ENCODE measurements around the gene APPBP2. TPM values are rescaled to one million over a fixed set of nuclear protein-coding genes. Genes with fewer than 3 reads are reported as not detected.
"Not testable (repeated sequence)": the region's sequence is repeated elsewhere in the genome, so short reads cannot be mapped to it uniquely, and the experiment has no call there.

The APPBP2 gene
- polyA plus RNA-seq, 3 donors, result 6.4 to 14.7 (median 10.4) TPM

GRCh38 chr17:60515199-60515598 lies 10.8 kb downstream of the APPBP2 start:
- H3K9ac ChIP-seq (ENCODE audit: insufficient read depth, low read length, poor library complexity, severe bottlenecking); H3K27me3 Mint-ChIP-seq (ENCODE audit: low read depth in 3 of 3); H3K4me2 ChIP-seq (replicated peaks; ENCODE audit: extremely low read depth, low read length, poor library complexity, severe bottlenecking); H3K4me1 ChIP-seq (ENCODE audit: control insufficient read depth in 1 of 2, insufficient read depth in 2 of 2, low read length in 2 of 2); H3K9me3 Mint-ChIP-seq; H3K27me3 ChIP-seq (ENCODE audit: control insufficient read depth in 2 of 2, insufficient read depth in 2 of 2, low read length in 2 of 2); H3K4me3 ChIP-seq (replicated peaks in 1 of 3; ENCODE audit: low read depth in 2 of 3, low read length in 3 of 3); H2AFZ ChIP-seq (ENCODE audit: insufficient read depth, low read depth, low read length, poor library complexity, severe bottlenecking); H3K4me1 Mint-ChIP-seq; H3K27ac ChIP-seq (ENCODE audit: low read depth in 1 of 2, low read length in 2 of 2); DNase-seq; H3K4me3 Mint-ChIP-seq; H3K9me3 ChIP-seq (replicated peaks in 1 of 2; ENCODE audit: control insufficient read depth in 1 of 2, insufficient read depth in 1 of 2, low read length in 2 of 2); H3K27ac Mint-ChIP-seq; intact Hi-C loops (cut with micrococcal nuclease): not testable (repeated sequence)
- peaks cover 32 to 73% of the 10 kb centered on the region in 2 donors for H3K36me3 Mint-ChIP-seq
- Histone ChIP-seq H3K79me2 (ENCODE audit: insufficient read depth, low read length) (peaks cover 85% of the 10 kb centered on the region), H3K36me3 (replicated peaks in 1 of 2; ENCODE audit: control insufficient read depth in 1 of 2, insufficient read depth in 2 of 2, low read length in 2 of 2) (peaks cover 12 to 78% of the 10 kb centered on the region in 2 donors), H4K20me1 (ENCODE audit: insufficient read depth, low read length) (peaks cover 97% of the 10 kb centered on the region)
- WGBS (ENCODE audit: insufficient coverage), result 96% methylated on average over 4 of the region's 5 CpGs

- Histone ChIP-seq H4K20me1 (ENCODE audit: insufficient read depth, low read length) (peaks cover 95% of the 10 kb centered on the region), H3K27me3 (ENCODE audit: control insufficient read depth in 2 of 2, insufficient read depth in 2 of 2, low read length in 2 of 2) (no peaks in the 10 kb centered on the region), H3K9me3 (replicated peaks in 1 of 2; ENCODE audit: control insufficient read depth in 1 of 2, insufficient read depth in 1 of 2, low read length in 2 of 2) (no peaks in the 10 kb centered on the region), H3K79me2 (ENCODE audit: insufficient read depth, low read length) (peaks cover 86% of the 10 kb centered on the region), H3K4me3 (replicated peaks in 1 of 3; ENCODE audit: low read depth in 2 of 3, low read length in 3 of 3) (no peak overlapping the region), H3K9ac (ENCODE audit: insufficient read depth, low read length, poor library complexity, severe bottlenecking) (no peak overlapping the region), H3K4me1 (ENCODE audit: control insufficient read depth in 1 of 2, insufficient read depth in 2 of 2, low read length in 2 of 2) (no peaks in the 10 kb centered on the region), H2AFZ (ENCODE audit: insufficient read depth, low read depth, low read length, poor library complexity, severe bottlenecking) (no peak overlapping the region), H3K36me3 (replicated peaks in 1 of 2; ENCODE audit: control insufficient read depth in 1 of 2, insufficient read depth in 2 of 2, low read length in 2 of 2) (peaks cover 14 to 75% of the 10 kb centered on the region in 2 donors), H3K4me2 (replicated peaks; ENCODE audit: extremely low read depth, low read length, poor library complexity, severe bottlenecking) (no peak overlapping the region), H3K27ac (ENCODE audit: low read depth in 1 of 2, low read length in 2 of 2) (no peak overlapping the region)
- H3K36me3 Mint-ChIP-seq, result peaks cover 32 to 74% of the 10 kb centered on the region in 2 donors
- peak overlapping the region in 1 of 7 donors; percentile 10 for H3K27ac Mint-ChIP-seq
- no peak overlapping the region for H3K4me3 Mint-ChIP-seq
- 100% methylated on average over 1 of the region's 1 CpG for WGBS (ENCODE audit: insufficient coverage)
- TF ChIP-seq CTCF (IDR thresholded peaks at IDR 0.05), result no peak
- intact Hi-C loops (cut with micrococcal nuclease), result no loop called here
- H3K4me1 Mint-ChIP-seq, result no peaks in the 10 kb centered on the region
- no peaks in the 10 kb centered on the region for H3K27me3 Mint-ChIP-seq (ENCODE audit: low read depth in 3 of 3)
- no peaks in the 10 kb centered on the region for H3K9me3 Mint-ChIP-seq
- DNase-seq, result no peak
These were observed 11.5 kb downstream of the APPBP2 start for GRCh38 chr17:60514500-60514899.
